ENCODE measurements around the gene ITGA5. TPM values are rescaled to one million over a fixed set of nuclear protein-coding genes. Genes with fewer than 3 reads are reported as not detected.

ITGA5 gene
- total and polyA plus RNA-seq, 2 of the 13 experiments (the other 11 are each of a cell fraction or from before 2014, with no cell fraction given), result 0.20 to 0.40 TPM

- 5% methylated on average over 27 of the region's 35 CpGs for WGBS (ENCODE audit: low lambda C conversion rate)
- no peak for DNase-seq (ENCODE audit: low spot score)
- POLR2A ChIA-PET, result no interaction called here
- intact Hi-C loops (cut with micrococcal nuclease; ENCODE audit: unreplicated experiment) (no loop called here), in situ Hi-C loops (cut with HindIII; ENCODE audit: extremely low pct_ligation_motif_present, low pct_unique_long_range_greater_than_20kb) (no loop called here)
- Histone ChIP-seq H4K20me1 (ENCODE audit: insufficient read depth, low read length) (no peaks in the 10 kb centered on the region), H3K27ac (ENCODE audit: extremely low read length, insufficient read depth, low read length) (no peak overlapping the region), H3K36me3 (replicated peaks in 1 of 2; ENCODE audit: control insufficient read depth in 1 of 2, insufficient read depth in 2 of 2, low read length in 2 of 2) (no peaks in the 10 kb centered on the region), H3K9me3 (ENCODE audit: low read length) (no peaks in the 10 kb centered on the region), H3K4me3 (replicated peaks in 1 of 3; ENCODE audit: insufficient read depth in 1 of 3, low read depth in 2 of 3, low read length in 3 of 3) (peak overlapping the region; percentile 13 to 33 (median 30); a peak in 3 of 6 replicates), H3K79me2 (ENCODE audit: insufficient read depth, low read length) (no peaks in the 10 kb centered on the region), H3K9ac (ENCODE audit: insufficient read depth, low read depth, low read length) (no peak overlapping the region), H3K4me1 (ENCODE audit: insufficient read depth, low read length) (peaks cover 14% of the 10 kb centered on the region), H3K27me3 (ENCODE audit: control insufficient read depth in 1 of 2, insufficient read depth in 2 of 2, low read length in 2 of 2) (peaks cover 16 to 59% of the 10 kb centered on the region in 2 experiments; a peak in 3 of 5 replicates), H2AFZ (ENCODE audit: low read length) (no peak overlapping the region), H3K4me2 (ENCODE audit: low read depth, low read length) (peak overlapping the region; percentile 32)
- BruUV-seq (replicated peaks), result no TSS peak
- no peak for ATAC-seq
- no peak for FAIRE-seq
- CTCF ChIA-PET (ENCODE audit: low intra/inter-chr PET ratio, low total read pairs), result no interaction called here
- TF ChIP-seq, protein P1, sequence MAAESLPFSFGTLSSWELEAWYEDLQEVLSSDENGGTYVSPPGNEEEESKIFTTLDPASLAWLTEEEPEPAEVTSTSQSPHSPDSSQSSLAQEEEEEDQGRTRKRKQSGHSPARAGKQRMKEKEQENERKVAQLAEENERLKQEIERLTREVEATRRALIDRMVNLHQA (CRISPR knock-in tag; IDR thresholded peaks at IDR 0.05), result no peak
- TF ChIP-seq ZFYVE20 (CRISPR knock-in tag; IDR thresholded peaks at IDR 0.05; ENCODE audit: borderline replicate concordance, low read depth) (no peak), ZNF770 (CRISPR knock-in tag; IDR thresholded peaks at IDR 0.05) (no peak), ELF4 (CRISPR knock-in tag; IDR thresholded peaks at IDR 0.05; ENCODE audit: borderline replicate concordance) (no peak), SMAD1 (CRISPR knock-in tag; IDR thresholded peaks at IDR 0.05; ENCODE audit: borderline replicate concordance, low read depth) (no peak), ZNF614 (CRISPR knock-in tag; IDR thresholded peaks at IDR 0.05; ENCODE audit: borderline replicate concordance) (no peak), MLX (CRISPR knock-in tag; IDR thresholded peaks at IDR 0.05) (no peak), ZBTB46 (CRISPR knock-in tag; IDR thresholded peaks at IDR 0.05; ENCODE audit: borderline replicate concordance) (no peak), ZNF501 (CRISPR knock-in tag; IDR thresholded peaks at IDR 0.05) (no peak), HCFC1 (IDR thresholded peaks at IDR 0.05; ENCODE audit: low read depth, low read length) (no peak)
- TF ChIP-seq, protein P2, sequence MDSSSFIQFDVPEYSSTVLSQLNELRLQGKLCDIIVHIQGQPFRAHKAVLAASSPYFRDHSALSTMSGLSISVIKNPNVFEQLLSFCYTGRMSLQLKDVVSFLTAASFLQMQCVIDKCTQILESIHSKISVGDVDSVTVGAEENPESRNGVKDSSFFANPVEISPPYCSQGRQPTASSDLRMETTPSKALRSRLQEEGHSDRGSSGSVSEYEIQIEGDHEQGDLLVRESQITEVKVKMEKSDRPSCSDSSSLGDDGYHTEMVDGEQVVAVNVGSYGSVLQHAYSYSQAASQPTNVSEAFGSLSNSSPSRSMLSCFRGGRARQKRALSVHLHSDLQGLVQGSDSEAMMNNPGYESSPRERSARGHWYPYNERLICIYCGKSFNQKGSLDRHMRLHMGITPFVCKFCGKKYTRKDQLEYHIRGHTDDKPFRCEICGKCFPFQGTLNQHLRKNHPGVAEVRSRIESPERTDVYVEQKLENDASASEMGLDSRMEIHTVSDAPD (CRISPR knock-in tag; IDR thresholded peaks at IDR 0.05), result no peak
Measured at GRCh38 chr12:54418441-54419087, 502 bp downstream of the ITGA5 start.
